Caki2 (cell line): Measurements from ENCODE around the gene MCTP2. TPM values are rescaled to one million over a fixed set of nuclear protein-coding genes. Genes with fewer than 3 reads are reported as not detected.
"Not testable (repeated sequence)": the region's sequence is repeated elsewhere in the genome, so short reads cannot be mapped to it uniquely, and the experiment has no call there.

Experiments
- DNase-seq: peaks from one replicate; pipeline ENCODE4 v3.0.0-alpha.2; 2015; ENCODE audit warnings: low read depth
- in situ Hi-C: cut with HindIII; loops from 2 replicates; pipeline ENCODE4 v1.10.0; 2016; ENCODE audit warnings: low sequenced_read_pairs, low pct_unique_long_range_greater_than_20kb, mixed read lengths
- total RNA-seq: library from RNA; depleted of rRNA; stranded (reverse); fragments of >200 nt; shearing (Covaris generic); gene quantifications from 2 replicates; pipeline ENCODE4 v1.2.3, GENCODE V29; 2014; ENCODE audit warnings: low replicate concordance

The MCTP2 gene
- total RNA-seq, 1 experiment from 2014 or later, result 13.0 TPM

DNA sequence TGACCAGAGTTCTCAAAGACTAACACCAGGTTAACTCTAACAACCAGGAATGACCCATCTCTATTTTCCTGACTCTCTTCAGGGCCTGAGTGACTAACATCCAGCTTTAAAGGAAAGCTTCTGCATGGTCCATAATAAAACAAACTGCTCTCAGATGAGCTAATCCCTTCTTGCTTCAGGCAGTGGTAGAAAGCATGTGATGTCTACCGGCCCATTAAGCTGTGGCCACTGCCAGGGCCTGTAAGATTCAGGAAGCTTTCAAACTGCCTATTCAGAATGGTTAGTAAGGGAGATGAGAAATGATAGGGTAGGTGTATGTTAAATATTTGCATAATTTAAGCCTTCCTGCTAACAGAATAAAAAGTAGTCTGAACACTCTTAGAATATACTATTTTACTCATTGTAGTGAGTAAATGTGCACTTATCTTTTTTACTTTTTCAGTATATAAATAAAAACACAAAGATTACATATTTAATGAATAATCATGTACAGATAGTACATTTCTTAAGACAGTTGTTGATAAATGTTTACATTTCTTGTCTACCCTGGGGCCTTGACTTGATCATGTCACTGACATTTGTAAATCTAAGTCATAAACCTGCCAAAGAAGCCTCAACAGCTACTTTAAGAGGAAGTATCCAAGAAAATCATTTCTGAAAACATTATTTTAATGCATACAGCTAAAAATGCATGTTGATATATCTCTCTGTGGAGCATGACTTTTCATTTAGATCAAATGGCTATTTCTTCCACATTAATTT, 222.0 kb downstream of the MCTP2 start:
- in situ Hi-C loops, result no loop called here
- DNase-seq, result peak; percentile 2

DNA sequence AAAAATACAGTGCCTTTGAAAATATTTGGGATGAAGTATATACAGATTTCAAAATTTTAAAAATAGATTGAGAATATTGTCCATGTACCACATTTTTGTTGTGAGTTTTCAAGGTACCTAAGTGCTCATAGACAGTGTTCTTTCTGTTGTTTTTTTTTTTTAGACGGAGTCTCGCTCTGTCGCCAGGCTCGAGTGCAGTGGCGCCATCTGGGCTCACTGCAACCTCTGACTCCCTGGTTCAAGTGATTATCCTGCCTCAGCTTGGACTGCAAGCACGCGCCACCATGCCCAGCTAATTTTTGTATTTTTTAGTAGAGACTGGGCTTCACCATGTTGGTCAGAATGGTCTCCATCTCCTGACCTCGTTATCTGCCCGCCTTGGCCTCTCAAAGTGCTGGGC, 223.9 kb downstream of the MCTP2 start:
- in situ Hi-C loops, result no loop called here
- no peak for DNase-seq

DNA sequence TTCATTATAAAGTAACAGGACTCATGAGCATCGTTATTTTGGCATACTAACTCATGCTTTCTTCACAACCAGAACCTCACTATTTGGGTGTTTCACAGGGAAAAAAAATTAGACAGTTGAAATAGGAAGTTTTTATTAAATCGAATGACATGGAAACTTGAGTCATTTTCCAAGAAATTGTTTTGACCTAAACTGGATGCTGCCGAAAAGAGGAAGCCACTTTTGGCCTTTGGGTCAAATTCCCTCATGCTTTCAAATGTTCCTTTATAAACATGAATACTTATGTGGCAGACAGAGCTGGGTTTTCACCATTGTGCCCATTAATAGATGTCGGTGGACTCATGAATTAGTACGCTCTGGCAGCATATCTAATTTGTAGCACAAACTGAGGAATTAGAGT, 224.9 kb downstream of the MCTP2 start:
- in situ Hi-C loops, result no loop called here

DNA sequence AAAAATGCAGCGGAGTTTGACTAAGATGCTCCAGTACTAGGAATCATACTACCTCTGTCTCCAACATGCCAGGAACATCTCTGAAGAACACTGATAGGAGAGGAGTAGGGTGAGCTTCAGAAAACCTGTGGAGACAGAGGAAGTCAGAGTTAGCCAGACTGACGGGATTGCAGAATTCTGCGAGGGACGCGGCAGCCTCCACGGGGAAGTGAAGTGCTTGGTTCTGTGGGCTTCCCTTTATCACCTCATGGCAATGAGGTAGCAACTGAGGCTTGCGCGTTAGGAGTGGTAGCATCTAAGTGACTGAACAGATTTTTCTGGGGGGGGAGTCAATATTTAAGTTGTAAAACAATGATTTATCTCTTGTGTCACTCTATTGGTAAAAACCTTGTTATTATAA, 226.3 kb downstream of the MCTP2 start:
- in situ Hi-C loops, result no loop called here
- no peak for DNase-seq

More for the DNA sequence above, 224.9 kb downstream of the MCTP2 start:
- DNase-seq, result no peak

DNA sequence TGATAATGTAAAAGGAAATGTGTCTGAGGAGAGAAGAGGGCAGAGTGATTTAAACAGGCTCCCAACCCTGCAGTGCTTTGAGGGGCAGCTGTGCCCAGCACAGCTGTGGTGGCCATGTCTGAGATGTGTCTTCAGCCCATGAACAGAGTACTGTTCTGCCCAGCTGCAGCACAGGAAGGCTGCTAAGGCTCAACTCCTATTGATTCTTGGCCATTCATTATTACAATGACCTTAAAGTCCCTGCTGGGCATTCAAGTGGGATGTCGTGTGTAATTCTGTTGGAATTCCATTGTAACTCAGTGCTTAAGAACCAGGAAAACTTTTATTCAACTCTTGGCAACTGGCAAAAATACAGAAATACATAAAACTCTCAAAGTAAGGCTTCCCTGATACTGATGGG, 229.3 kb downstream of the MCTP2 start:
- no peak for DNase-seq
- in situ Hi-C loops, result no loop called here

DNA sequence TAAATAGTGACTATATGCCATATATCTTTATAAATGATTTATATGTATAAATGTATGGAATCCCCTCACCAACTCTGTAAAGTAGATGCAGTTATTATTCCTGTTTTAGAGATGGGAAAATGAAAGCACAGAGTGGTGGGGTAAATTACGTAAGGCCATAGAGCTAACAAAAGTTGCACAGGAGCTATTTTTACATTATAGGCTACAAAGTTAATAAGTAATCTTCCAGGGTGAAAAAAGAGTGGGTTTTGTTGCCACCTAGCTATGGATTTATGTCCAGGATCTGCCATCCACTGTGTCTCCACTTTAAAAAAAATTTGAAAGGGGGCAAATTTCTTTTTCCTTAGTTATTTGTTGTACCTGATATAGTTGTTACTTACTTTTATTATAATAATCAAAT, 235.7 kb downstream of the MCTP2 start:
- in situ Hi-C loops, result no loop called here

DNA sequence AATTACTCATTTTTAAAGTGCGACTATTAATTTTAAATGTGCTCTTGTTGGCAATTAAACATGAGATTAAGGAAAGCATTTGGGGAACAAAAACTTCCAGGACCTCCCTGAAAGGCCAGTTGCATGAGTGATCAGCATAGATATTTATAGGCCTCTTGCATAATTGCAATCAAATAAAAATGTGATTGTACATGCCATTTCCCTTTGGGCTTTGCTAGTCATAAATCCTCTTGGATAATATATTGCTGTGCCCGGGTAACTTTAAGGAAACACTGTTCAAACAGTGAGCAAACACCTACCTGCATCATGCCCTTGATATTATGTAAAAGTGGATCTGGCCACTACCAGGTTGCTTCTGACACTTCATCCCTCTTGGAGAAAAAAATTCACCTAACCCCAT, 239.1 kb downstream of the MCTP2 start:
- DNase-seq, result no peak
- in situ Hi-C loops, result no loop called here

More for the DNA sequence above, 235.7 kb downstream of the MCTP2 start:
- no peak for DNase-seq

DNA sequence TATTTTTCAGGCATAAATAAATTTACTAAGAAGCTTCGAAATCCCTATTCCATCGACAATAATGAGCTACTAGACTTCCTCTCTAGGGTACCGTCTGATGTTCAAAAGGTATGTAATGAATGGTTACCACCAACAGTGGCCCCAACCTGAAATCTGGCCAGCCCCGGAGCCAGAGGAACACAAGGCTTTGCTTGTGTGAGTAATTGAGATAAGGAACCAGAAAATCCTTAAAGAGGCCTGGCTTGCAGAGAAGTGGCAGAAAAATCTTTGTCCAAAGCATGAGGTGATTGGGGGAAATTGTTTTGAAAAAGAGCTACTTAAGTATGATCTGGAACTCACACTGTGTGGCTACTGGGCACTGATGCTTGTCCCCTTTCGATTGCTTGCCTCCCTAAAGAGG, 245.3 kb downstream of the MCTP2 start:
- no peak for DNase-seq
- in situ Hi-C loops, result no loop called here

DNA sequence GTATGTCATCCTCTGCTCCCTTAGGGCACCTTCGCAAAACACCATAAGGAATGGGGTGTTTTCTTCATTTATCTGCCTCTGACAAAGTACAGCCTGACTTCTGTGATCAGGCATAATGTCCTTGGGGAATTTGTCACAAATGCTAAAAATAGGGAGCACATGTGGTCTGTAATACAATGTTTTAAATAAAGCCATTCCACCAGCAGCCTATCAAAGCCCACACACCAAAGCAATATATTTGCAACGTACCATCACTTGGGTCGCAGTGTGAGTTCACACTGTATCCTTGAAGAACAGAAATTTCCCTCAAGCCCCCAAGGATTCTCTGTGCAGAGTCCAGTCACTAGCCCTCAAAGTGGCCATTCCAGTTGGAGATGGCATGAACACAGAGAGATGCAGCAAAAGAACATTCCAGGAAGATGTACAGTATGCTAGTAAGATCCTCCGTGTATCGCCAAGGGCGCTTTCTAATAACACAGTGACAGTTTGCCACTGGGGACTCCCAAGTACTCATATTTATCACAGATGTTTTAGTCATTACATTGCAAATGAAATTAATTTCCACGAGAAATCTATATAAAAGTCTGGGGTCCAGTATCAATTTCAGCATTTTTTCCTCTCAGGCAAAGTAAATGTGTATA, 246.7 kb downstream of the MCTP2 start:
- in situ Hi-C loops, result no loop called here
- DNase-seq, result no peak

DNA sequence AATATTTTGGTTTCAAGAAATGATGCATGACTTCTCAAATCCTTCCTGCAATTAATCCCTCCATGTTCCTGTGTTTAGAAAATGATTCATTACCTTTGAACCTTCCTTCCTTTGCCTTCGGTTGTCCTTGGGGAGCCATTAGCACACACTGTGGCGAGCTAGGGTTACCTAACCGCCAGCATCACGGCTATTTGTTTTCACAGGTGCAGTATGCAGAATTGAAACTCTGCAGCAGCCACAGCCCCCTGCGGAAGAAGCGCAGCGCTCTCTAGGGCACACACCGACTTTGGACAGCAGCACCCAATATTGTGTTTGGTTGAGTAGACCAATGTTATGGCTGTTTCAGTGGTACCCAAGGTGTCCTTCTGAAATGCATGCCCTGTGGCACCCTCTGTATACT, 247.4 kb downstream of the MCTP2 start:
- in situ Hi-C loops, result no loop called here
- DNase-seq, result no peak

DNA sequence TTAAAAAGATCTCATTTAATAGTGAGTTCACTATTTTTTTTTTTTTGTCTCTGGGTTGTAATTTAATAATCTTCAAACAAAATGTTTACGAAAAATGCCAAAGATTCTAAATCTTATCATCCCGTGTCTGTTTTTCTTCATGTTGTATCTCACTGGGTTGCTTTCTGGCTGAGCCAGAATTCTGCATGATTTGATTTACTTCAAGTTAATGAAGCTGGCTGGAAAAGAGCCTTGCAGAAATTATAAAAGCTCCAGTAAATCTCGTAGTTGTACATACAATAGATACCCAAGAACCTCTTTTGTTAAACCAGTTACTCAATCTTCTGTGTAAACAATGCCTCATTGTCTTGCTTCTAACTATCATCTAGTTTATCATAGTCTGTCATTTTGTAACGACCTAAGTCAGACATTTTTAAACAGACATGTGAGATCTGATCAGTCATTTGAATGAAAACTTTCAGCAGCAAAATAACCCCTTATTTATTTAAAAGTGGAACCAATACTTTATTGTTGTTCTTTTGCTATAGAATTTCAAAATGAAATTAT, 249.0 kb downstream of the MCTP2 start:
- in situ Hi-C loops, result no loop called here
- no peak for DNase-seq

DNA sequence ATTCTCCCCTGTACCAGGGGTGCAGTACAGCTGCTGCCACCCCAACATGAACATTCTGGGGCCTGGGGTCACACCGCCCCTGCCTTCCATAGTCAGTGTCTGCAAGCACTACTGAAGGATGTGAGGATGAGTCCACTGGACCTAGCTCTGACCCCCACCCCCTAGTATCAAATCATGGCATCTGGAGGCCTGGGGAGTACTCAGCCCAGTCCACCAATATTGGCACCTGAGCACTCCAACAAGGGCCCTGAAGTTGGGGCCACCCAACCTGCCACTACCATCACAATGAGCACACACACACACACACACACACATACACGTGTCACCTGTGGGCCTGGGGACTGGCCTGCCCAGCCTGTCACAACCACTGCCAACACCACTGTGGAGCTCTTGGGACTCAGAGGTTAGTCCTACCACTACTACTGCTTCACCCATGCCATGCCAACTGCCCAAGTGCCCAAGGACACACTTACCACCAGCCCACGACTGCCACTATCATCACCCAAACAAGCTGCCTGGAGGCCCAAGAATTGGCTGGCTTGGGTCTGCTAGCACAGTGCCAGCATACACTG, 253.9 kb downstream of the MCTP2 start:
- in situ Hi-C loops, result no loop called here
- no peak for DNase-seq

DNA sequence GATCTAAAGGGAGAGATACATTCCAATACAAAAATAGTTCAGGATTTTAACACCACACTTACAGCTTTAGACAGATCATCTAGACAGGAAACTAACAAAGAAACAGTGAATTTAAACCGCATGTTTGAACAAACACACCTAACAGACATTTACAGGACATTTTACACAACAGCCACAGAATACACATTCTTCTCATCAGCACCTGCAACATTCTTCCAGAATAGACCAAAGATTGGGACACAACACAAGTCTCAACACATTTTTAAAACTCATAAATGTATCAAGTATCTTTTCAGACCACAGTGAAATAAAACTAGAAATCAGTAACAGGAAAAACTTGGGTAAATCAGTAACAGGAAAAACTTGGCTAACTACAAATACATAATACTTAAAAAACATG, 256.3 kb downstream of the MCTP2 start:
- DNase-seq, result no peak
- in situ Hi-C loops, result no loop called here

DNA sequence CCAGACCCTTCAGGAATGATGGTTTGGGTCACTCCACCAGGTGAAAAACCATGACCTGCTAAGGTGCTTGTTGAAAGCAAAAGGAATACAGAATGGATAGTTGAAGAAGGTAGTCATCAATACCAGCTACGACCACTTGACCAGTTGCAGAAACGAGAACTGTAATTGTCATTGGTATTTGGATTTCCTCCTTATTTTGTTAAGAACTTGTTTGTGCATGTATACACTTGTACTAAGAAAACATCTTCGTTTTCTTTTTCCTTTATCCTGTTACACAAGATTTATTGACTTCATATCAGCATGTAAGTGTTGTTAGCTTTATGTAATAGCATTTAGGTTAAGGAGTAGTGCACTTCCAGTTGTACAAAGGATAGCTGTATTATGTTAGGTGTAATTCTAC, 261.8 kb downstream of the MCTP2 start:
- in situ Hi-C loops, result no loop called here
- no peak for DNase-seq

DNA sequence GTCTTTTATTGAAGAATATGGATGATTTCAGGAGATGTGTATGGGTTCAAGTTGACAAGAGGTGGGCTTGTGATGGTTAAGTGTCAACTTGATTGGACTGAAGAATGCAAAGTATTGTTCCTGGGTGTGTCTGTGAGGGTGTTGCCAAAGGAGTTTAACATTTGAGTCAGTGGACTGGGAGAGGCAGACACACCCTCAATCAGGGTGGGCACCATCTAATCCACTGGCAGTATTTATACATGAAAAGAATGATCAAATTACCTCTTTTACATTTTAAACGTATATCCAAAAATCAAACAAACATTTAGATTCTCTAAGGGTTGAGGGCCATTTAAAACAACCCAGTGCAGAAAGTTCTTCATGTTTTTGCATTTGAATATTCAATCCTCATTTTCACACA, 262.2 kb downstream of the MCTP2 start:
- in situ Hi-C loops, DNase-seq: not testable (repeated sequence)

DNA sequence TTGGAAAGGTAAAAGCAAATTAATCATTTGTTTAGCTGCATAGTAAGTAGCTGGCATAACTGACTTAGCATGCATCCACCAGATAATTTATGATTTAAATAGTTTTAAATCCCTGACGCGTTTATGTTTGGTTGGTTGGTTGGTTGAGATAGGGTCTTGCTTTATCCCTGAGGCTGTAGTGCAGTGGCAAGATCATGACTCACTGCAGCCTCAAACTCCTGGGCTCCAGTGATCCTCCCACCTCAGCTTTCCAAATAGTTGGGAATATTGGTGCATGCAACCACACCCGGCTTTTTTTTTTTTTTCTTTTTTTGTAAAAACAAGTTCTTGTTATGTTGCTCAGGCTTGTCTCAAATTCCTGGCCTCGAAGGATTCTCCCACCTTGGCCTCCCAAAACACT, 263.4 kb downstream of the MCTP2 start:
- in situ Hi-C loops, result no loop called here
- DNase-seq, result no peak

DNA sequence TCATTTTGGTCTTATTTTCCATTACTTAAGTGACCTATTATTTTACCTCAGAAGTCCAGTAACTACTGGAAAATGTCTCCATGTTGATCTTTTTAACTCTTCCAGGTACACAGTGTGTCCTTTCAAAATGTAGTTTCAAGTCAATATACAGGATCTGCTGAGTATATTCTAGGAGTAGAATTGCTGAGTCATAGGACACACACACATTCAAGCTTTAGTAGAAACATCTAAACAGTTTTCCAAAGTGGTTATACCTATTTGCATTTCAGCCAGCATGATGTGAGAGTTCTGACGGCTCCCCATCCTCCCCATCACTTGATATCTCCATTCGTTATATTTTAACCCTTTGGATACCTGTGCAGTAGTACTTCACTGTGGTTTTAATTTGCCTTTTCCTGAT, 271.9 kb downstream of the MCTP2 start:
- peak; percentile 16 for DNase-seq
- in situ Hi-C loops, result no loop called here

DNA sequence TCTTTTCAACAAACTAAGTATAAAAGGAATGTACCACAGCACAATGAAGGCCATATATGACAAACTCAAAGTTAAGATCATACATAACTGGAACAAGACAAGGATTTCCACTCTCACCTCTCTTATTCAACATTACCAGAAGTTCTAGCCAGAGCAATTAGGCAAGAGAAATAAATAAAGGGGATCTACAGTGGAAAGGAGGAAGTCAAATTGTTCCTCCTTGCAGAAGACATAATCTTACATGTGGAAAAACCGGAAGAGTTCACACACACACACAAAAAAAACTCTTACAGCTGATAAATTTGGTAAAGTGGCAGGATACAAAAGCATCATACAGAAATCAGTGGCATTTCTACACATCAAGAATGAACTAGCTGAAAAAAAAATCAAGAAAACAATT, 277.9 kb downstream of the MCTP2 start:
- DNase-seq, result no peak
- in situ Hi-C loops, result no loop called here

DNA sequence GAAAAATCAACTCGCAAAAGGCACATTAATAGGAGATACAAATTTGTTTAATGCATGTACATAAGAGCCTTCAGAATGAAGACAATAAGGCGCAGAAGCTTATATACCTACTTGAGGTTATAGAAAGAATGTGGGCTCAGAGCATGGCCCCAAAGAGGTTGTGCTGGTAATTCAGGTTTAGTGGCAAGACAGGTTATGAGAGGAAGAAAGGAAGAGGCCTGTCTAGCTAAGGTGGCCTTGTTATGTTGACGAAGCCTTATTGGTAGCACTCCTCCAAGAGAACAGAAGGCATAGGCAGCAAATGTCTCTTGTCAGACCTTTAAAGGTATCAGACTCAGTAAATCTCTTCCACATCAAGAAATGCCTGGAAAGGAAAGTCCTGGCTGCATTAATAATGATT, 290.8 kb downstream of the MCTP2 start:
- DNase-seq, result no peak
- in situ Hi-C loops, result no loop called here
